Activated naive CD4-positive, alpha-beta T cell treated with anti-CD3 and anti-CD28 coated beads, Interleukin-2, amount 50 U/mL, for 72 hours (primary cell): Measurements from ENCODE around the gene GMPPA. TPM values are rescaled to one million over a fixed set of nuclear protein-coding genes. Genes with fewer than 3 reads are reported as not detected.
A peak's percentile ranks its signal among the peaks of the same experiment; 100 is the strongest.

Source experiments
- ATAC-seq, 2 donors: fragments of 150-1000 bp; cut with Tn5 transposase; 2 replicates each; pipeline ENCODE4 v1.10.0; 2021; ENCODE audit warnings: mild to moderate bottlenecking in 2 of 2, moderate library complexity in 2 of 2
- DNase-seq, 2 donors: peaks; one replicate each; pipeline ENCODE4 v3.0.0; 2021 to 2022; ENCODE audit warnings: low spot score in 2 of 2
- H3K27ac Mint-ChIP-seq, 2 donors: one replicate each; pipeline ENCODE4 v1.8.0; 2022; ENCODE audit warnings: mild to moderate bottlenecking in 2 of 2, mixed read lengths in 2 of 2
- H3K36me3 Mint-ChIP-seq, 2 donors: one replicate each; pipeline ENCODE4 v1.8.0; 2022; ENCODE audit warnings: mixed read lengths in 2 of 2
- H3K9me3 Mint-ChIP-seq, 2 donors: one replicate each; pipeline ENCODE4 v1.8.0; 2022; ENCODE audit warnings: mixed read lengths in 2 of 2
- total RNA-seq, 2 donors: library from RNA; stranded (reverse); gene quantifications; one replicate each; pipeline ENCODE4 v1.2.3, GENCODE V29; 2022

Gene GMPPA
- total RNA-seq, 2 donors from 2014 or later, result 29.1 to 34.1 TPM

GRCh38 chr2:219551441-219552381 lies 53.0 kb downstream of the GMPPA start:
- H3K27ac Mint-ChIP-seq, result no peak overlapping the region

GRCh38 chr2:219552382-219553167 lies 53.9 kb downstream of the GMPPA start:
- ATAC-seq (peak; percentile 91 to 93), DNase-seq (peak; percentile 80 to 89)
- no peak overlapping the region for H3K27ac Mint-ChIP-seq
- H3K36me3 Mint-ChIP-seq, result no peaks in the 10 kb centered on the region
- H3K9me3 Mint-ChIP-seq, result no peaks in the 10 kb centered on the region

More at GRCh38 chr2:219551441-219552381, 53.0 kb downstream of the GMPPA start:
- ATAC-seq (peak; percentile 18 to 60), DNase-seq (no peak)
- Mint-ChIP-seq H3K36me3 (no peaks in the 10 kb centered on the region), H3K9me3 (no peaks in the 10 kb centered on the region)

DNA sequence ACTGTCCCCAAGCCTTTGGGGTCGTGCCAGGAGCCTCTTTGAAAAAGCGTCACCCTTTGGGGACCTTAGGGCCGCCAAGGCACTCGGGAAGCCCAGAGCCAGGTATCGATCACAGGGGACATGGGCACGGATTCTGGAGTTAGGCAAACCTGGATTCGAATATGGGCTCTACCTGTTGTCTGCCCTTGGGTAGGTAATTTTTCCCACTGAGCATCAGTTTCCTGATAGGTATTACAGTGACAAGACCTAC lies 54.4 kb downstream of the GMPPA start:
- Mint-ChIP-seq H3K27ac (no peak overlapping the region), H3K9me3 (no peaks in the 10 kb centered on the region), H3K36me3 (no peaks in the 10 kb centered on the region)
- no peak for ATAC-seq
- DNase-seq, result no peak

GRCh38 chr2:219553463-219553963 lies 54.8 kb downstream of the GMPPA start:
- Mint-ChIP-seq H3K9me3 (no peaks in the 10 kb centered on the region), H3K27ac (no peak overlapping the region), H3K36me3 (no peaks in the 10 kb centered on the region)
- ATAC-seq, result no peak
- no peak for DNase-seq

DNA sequence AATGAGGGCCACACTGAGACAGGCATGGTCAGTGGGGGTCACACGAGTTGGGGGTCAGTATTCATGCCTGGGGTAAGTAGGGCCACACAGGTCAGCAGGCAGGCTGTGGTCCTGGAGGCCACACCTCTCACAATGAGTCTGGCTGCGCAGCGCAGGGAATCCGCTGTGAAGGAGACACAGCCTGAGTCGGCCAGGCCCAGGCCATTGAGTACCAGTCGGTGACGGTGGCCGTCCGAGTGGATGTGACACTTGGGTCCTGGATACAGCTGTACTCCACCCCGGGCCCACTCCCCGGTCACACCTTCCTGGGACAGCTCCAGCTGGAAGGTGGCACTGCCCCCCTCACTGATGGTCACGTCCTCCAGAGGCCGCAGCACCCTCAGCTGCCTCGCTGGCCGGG lies 55.7 kb downstream of the GMPPA start:
- ATAC-seq (no peak), DNase-seq (no peak)
- H3K27ac Mint-ChIP-seq, result no peak overlapping the region
- H3K9me3 Mint-ChIP-seq, result no peaks in the 10 kb centered on the region
- H3K36me3 Mint-ChIP-seq, result no peaks in the 10 kb centered on the region

DNA sequence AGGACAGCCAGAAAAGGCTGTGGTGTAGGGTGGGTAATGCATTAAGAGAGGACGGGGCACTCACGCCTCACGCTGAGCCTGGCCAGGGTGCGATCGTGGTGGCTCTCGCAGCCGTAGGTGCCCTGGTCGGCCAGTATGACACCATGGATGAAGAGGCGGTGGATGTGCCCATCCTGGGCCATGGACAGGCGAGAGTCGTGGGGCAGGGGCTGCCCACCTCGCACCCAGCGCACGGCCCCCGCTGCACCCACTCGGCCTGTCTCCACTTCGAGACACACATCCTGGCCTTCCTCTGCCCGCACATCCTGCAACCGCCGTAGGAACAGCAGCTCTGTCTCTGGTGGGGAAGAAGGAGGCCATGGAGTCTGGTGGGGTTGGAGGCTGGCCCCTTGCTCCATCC lies 57.3 kb downstream of the GMPPA start:
- DNase-seq (no peak), ATAC-seq (no peak)

GRCh38 chr2:219556413-219556812 lies 57.7 kb downstream of the GMPPA start:
- no peaks in the 10 kb centered on the region for H3K36me3 Mint-ChIP-seq
- ATAC-seq (no peak), DNase-seq (no peak)
- H3K27ac Mint-ChIP-seq, result no peak overlapping the region
- H3K9me3 Mint-ChIP-seq, result no peaks in the 10 kb centered on the region

More for the DNA sequence above, 57.3 kb downstream of the GMPPA start:
- no peak overlapping the region for H3K27ac Mint-ChIP-seq
- no peaks in the 10 kb centered on the region for H3K36me3 Mint-ChIP-seq
- H3K9me3 Mint-ChIP-seq, result no peaks in the 10 kb centered on the region

Other genes with a start within 250 kb of the GMPPA start
- not detected for gene TUBA4B, start 245.6 kb upstream of the GMPPA start, total RNA-seq
- 100 to 1,000 TPM; 240 to 410 TPM for gene TUBA4A, start 245.0 kb upstream of the GMPPA start, total RNA-seq
- 10 to 100 TPM; 59.7 to 67.2 TPM for gene DNAJB2, start 219.5 kb upstream of the GMPPA start, total RNA-seq
- 1 to 10 TPM in 1 of 2 donors, under 1 TPM in 1; 0.09 to 3.1 TPM for gene PTPRN, start 189.5 kb upstream of the GMPPA start, total RNA-seq
- gene RESP18, start 166.1 kb upstream of the GMPPA start, total RNA-seq, result not detected
- gene DNPEP, start 111.0 kb upstream of the GMPPA start, total RNA-seq, result 10 to 100 TPM; 61.1 to 96.0 TPM
- not detected for gene DES, start 80.5 kb upstream of the GMPPA start, total RNA-seq
- gene SPEG, start 64.0 kb upstream of the GMPPA start, total RNA-seq, result 1 to 10 TPM; 2.2 to 2.8 TPM
- gene ASIC4, start 15.6 kb downstream of the GMPPA start, total RNA-seq, result under 1 TPM; 0.16 to 0.98 TPM
- 10 to 100 TPM; 13.2 to 16.7 TPM for gene CHPF, start 44.9 kb downstream of the GMPPA start, total RNA-seq
- 1 to 10 TPM; 1.8 to 6.1 TPM for gene TMEM198, start 45.1 kb downstream of the GMPPA start, total RNA-seq
- 1 to 10 TPM; 1.9 to 8.9 TPM for gene OBSL1, start 72.6 kb downstream of the GMPPA start, total RNA-seq
- under 1 TPM in 1 of 2 donors, not detected in 1; 0.23 TPM for gene INHA, start 73.4 kb downstream of the GMPPA start, total RNA-seq
- 10 to 100 TPM; 28.5 to 53.0 TPM for gene STK11IP, start 99.0 kb downstream of the GMPPA start, total RNA-seq
- not detected for gene SLC4A3, start 128.7 kb downstream of the GMPPA start, total RNA-seq